Left cardiac atrium (tissue), 4 donors: ENCODE data around the gene CHST1. TPM values are rescaled to one million over a fixed set of nuclear protein-coding genes. Genes with fewer than 3 reads are reported as not detected.
A peak's percentile ranks its signal among the peaks of the same experiment; 100 is the strongest.

Experiments used
- ATAC-seq, 2 donors: fragments of 200-7000 bp; cut with Tn5 transposase; one replicate each; pipeline ENCODE4 v1.9.1; 2020; ENCODE audit warnings: mild to moderate bottlenecking in 2 of 2, moderate library complexity in 2 of 2
- DNase-seq: peaks from one replicate; pipeline ENCODE4 v3.0.0-alpha.2; 2020
- intact Hi-C, 2 donors: fragments of 100-400 bp; cut with DNase I; formaldehyde crosslinking; loops; one replicate each; pipeline versions ENCODE4 v1.14.1 to v1.15.1; 2022 to 2023
- microRNA-seq, 2 donors: library from miRNA; unstranded; fragments of <30 nt; microRNA quantifications; one replicate each; pipeline ENCODE4 v1.2.0, GENCODE V29; 2020
- total RNA-seq, 2 donors: library from RNA; stranded (reverse); fragmentation: NEBNext Ultra II Directional; extraction: Animal tissue kit (Norgen Biotek cat#: 25700); gene quantifications; one replicate each; pipeline ENCODE4 v1.2.1, GENCODE V29; 2021
- donor health status: DM: no; HTN: yes; CAD: no.
- donor health status: DM: no; HTN: yes; CAD: no; lungs with severe emphysema.
- donor health status: DM: yes; HTN: yes; CAD: no.
- donor health status: Dilated cardiomyopathy.

CHST1 gene
- total RNA-seq, 2 donors from 2014 or later: 3.2 to 3.5 TPM

GRCh38 chr11:45618897-45619296, 46.5 kb downstream of the CHST1 start:
- DNase-seq (no peak), ATAC-seq (no peak)
- intact Hi-C loops: no loop called here

DNA sequence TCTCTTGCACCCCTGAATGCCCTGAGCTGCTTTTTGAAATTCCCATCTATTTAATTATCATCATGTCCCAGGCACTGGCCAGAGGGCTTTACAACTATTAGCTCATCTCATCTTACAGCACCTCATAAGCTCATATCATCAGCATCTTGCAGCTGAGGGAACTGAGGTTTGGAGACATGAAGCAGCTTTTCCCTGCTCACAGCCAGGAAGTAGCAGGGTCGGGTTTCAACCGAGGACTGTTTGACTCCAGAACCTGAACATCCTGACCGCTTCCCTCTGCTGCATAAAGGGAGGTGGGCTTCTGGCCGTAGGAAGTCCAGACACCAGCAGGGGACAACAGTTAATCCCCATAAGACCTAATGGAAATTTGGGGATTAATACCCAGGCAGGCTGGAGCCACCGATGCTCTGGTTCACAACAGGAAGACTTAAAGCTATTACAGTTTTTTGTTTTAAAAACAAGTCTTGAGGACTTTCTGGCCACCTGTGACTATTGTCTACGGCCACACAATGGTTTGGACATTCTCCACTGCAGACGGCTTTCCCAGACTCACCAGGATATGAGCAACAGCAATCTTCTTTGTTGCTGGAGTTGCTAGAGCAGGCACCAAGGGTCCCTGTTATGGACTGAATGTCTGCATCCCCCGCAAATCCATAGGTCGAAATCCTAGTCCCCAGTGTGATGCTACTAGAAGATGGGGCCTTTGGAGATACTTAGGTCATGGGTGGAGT, 47.4 kb downstream of the CHST1 start:
- intact Hi-C loops: no loop called here
- ATAC-seq: no peak
- no peak for DNase-seq

- ATAC-seq (no peak), DNase-seq (no peak)
- intact Hi-C loops: no loop called here
Measured at GRCh38 chr11:45616802-45617549, 48.4 kb downstream of the CHST1 start.

DNA sequence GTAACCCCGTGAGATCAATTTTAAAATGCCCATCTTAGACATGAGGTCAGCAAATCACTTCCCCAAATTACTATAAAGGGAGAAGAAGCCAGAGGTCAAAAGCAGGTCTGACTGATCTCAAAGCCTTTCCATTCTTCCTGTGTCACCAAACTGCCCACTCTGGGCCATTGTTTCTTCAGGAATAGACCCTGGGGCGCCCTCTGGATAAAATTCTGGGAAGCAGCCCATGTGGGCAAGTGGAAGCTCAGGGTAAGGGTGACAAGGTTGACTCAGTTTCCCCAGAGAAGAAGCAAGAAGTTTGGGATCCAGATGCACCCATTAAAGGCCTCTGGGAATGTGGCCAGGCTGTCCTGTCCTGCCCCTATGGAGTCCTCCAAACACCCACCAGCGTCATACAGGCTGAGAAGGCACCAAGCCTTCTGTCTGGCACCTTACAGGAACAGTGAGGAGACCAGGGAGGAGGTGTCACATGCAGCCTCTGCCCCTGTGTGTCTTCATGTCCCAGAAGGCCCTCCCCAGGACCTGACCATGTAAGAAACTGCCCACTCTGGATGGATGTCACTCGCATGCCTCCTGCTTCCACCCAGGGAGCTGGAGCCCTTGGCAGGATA, 50.1 kb downstream of the CHST1 start:
- DNase-seq: no peak
- intact Hi-C loops: no loop called here
- no peak for ATAC-seq

DNA sequence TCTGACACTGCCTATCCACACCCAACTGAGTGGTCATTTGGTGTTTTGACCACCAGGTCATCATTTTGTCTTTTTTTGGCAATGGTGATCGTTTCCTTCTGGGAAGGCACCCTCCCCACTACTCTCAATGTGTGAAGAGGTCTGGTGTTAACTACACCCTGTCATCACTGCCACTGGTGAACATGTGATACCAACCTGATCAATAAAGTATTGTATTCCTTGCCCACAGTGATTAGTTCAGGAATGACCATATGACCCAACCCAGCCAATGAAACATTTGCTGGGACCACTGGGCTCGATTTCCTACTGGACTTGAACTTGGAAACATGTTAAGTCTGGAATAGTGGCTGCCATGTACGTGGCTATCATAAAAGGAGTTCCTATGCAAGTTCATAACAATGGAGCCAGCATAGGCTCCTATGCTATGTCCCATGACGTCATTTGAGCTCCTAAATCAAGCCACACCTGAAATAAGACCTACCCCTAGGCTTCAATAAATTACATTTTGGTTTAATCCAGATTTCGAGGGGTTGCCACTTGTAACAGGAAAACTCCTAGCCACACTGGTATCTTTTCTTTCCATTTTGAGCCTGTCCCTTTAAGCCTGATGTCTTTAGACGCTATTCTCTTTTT, 51.1 kb downstream of the CHST1 start:
- DNase-seq (no peak), ATAC-seq (no peak)
- intact Hi-C loops: no loop called here

GRCh38 chr11:45610627-45611026, 54.8 kb downstream of the CHST1 start:
- intact Hi-C loops: no loop called here
- no peak for DNase-seq
- peak in 1 of 2 donors; percentile 27 for ATAC-seq

- ATAC-seq (no peak), DNase-seq (no peak)
- intact Hi-C loops: no loop called here
Measured at GRCh38 chr11:45609902-45610301, 55.5 kb downstream of the CHST1 start.

GRCh38 chr11:45609337-45609736, 56.1 kb downstream of the CHST1 start:
- ATAC-seq: no peak
- intact Hi-C loops: no loop called here
- DNase-seq: no peak

DNA sequence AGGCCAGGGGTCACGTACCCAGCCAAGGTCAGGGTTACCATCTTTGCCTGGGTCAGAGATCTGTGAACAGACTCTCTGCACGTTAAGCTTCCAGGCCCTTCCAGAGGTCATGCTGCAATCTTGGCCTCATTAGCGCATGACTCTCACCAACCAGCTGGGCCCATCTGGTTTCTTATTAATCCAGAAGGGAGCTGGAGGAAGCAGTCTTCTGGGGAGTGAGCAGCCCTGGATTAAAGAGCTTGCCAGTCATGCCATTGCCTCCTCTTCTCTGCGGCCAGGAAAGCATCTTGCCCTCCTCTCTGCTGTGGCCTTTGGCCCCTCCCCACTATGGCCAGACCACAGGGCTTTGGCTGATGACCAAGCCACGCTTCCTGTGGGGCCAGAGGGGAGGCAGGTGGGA, 57.4 kb downstream of the CHST1 start:
- intact Hi-C loops: no loop called here
- peak in 1 of 2 donors; percentile 79 for ATAC-seq
- peak; percentile 31 for DNase-seq

GRCh38 chr11:45606514-45607281, 58.7 kb downstream of the CHST1 start:
- intact Hi-C loops: no loop called here
- DNase-seq: no peak
- no peak for ATAC-seq

DNA sequence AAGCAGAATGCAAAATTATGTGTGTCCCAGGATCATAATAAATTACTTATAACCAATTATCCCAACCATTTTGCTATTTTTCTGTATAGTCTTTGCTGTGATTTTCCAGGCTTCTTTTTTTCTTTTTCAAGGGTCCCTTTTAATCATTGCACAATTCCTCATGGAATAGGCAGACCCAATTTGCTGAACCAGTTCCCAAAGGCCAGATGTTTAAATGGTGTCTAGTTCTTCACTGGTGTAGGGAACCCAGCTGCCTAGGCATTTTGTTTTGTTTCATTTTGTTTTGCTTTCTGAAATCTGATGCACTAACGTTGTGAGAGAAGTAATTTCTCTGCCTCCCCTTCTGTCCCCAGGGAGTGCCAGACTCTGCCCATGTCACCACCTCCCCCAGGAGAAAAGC, 60.4 kb downstream of the CHST1 start:
- DNase-seq: no peak
- intact Hi-C loops: no loop called here
- ATAC-seq: no peak

GRCh38 chr11:45603946-45604682, 61.3 kb downstream of the CHST1 start:
- intact Hi-C loops: no loop called here
- DNase-seq: peak; percentile 62

GRCh38 chr11:45599161-45599943, 66.1 kb downstream of the CHST1 start:
- no peak for DNase-seq
- ATAC-seq: no peak
- intact Hi-C loops: no loop called here

More at GRCh38 chr11:45603946-45604682, 61.3 kb downstream of the CHST1 start:
- peak; percentile 47 to 73 for ATAC-seq

Small RNAs within 50 kb of the gene (microRNA-seq; reads per million reads assigned to microRNA genes)
- gene MIR7154: 0 reads per million in 2 donors

Other genes with a start within 250 kb of the CHST1 start
- gene SLC35C1, start 139.5 kb upstream of the CHST1 start, total RNA-seq: 10 to 100 TPM; 12.4 to 13.3 TPM
- 10 to 100 TPM; 59.2 to 62.9 TPM for gene CRY2, start 181.9 kb upstream of the CHST1 start, total RNA-seq
- 1 to 10 TPM; 5.0 to 6.9 TPM for gene MAPK8IP1, start 220.0 kb upstream of the CHST1 start, total RNA-seq
- gene FREY1, start 241.6 kb upstream of the CHST1 start, total RNA-seq: under 1 TPM; 0.47 to 0.50 TPM